OCI-LY1 (cell line): ENCODE results near the gene STRIT1.

Experiments
- CTCF ChIP-seq: fragments of 200-600 bp; sonication (generic), shearing (Covaris generic); IDR thresholded peaks from 2 replicates; pipeline ENCODE4 v1.5.1; 2017; ENCODE audit warnings: mild to moderate bottlenecking, antibody characterized with exemption, low read length, moderate library complexity, mixed read lengths
- EZH2 ChIP-seq: fragments of 200-600 bp; sonication (generic), shearing (Covaris generic); IDR thresholded peaks from 2 replicates; pipeline ENCODE4 v1.8.0; 2017; ENCODE audit warnings: borderline replicate concordance, mixed run types, mild to moderate bottlenecking, antibody characterized with exemption, low read length, moderate library complexity, mixed read lengths

- TF ChIP-seq CTCF (no peak), EZH2 (no peak)
Observed at GRCh38 chr3:155270485-155271342, 22.8 kb downstream of the STRIT1 start.
